Measurements from ENCODE around the gene LDAH. TPM values are rescaled to one million over a fixed set of nuclear protein-coding genes. Genes with fewer than 3 reads are reported as not detected.

The LDAH gene
- total and polyA plus RNA-seq, 2 donors (not counting 3 experiments of a cell fraction or from before 2014, with no cell fraction given), result 12.3 to 24.0 TPM

- Histone ChIP-seq H3K9ac (replicated peaks; ENCODE audit: extremely low read depth, insufficient read depth, low read length) (no peak overlapping the region), H3K36me3 (ENCODE audit: control insufficient read depth in 2 of 2, extremely low read depth in 1 of 2, insufficient read depth in 2 of 2, low read length in 2 of 2) (no peaks in the 10 kb centered on the region), H3K27me3 (ENCODE audit: control insufficient read depth in 2 of 2, insufficient read depth in 2 of 2, low read length in 2 of 2) (peaks cover 9 to 17% of the 10 kb centered on the region in 2 experiments), H3K4me2 (ENCODE audit: insufficient read depth, low read length) (no peak overlapping the region), H3K9me1 (replicated peaks; ENCODE audit: control insufficient read depth, extremely low read depth, insufficient read depth, low read length) (no peaks in the 10 kb centered on the region), H3K4me3 (replicated peaks in 1 of 3; ENCODE audit: insufficient read depth in 1 of 3, low read depth in 1 of 3, low read length in 3 of 3) (no peak overlapping the region), H2AFZ (ENCODE audit: low read depth, low read length) (no peak overlapping the region), H3K9me3 (replicated peaks; ENCODE audit: control insufficient read depth, insufficient read depth, low read length) (no peaks in the 10 kb centered on the region), H3K4me1 (ENCODE audit: control insufficient read depth, extremely low read depth, insufficient read depth, low read length) (peaks cover 10% of the 10 kb centered on the region), H4K20me1 (replicated peaks; ENCODE audit: control insufficient read depth, extremely low read depth, insufficient read depth, low read length) (no peaks in the 10 kb centered on the region), H3K79me2 (ENCODE audit: control insufficient read depth, insufficient read depth, low read length) (no peaks in the 10 kb centered on the region), H3K27ac (ENCODE audit: insufficient read depth, low read depth, low read length) (no peak overlapping the region)
- BruUV-seq (replicated peaks), result no TSS peak
- TF ChIP-seq JUN (IDR thresholded peaks at IDR 0.05; ENCODE audit: borderline replicate concordance, insufficient read depth, insufficient read length, low read depth), result no peak
- TF ChIP-seq CTCF (IDR thresholded peaks at IDR 0.05; ENCODE audit: extremely low read depth in 1 of 2, insufficient read depth in 1 of 2, low read depth in 1 of 2, low read length in 2 of 2), result no peak
- TF ChIP-seq POLR2AphosphoS5 (IDR thresholded peaks at IDR 0.05; ENCODE audit: insufficient read depth, low read depth, low read length), result no peak
- no peak for TF ChIP-seq POLR2A (IDR thresholded peaks at IDR 0.05; ENCODE audit: low read depth, low read length)
- no peak for TF ChIP-seq MYC (IDR thresholded peaks at IDR 0.05; ENCODE audit: low read depth, low read length)
- no peak for TF ChIP-seq EZH2 (IDR thresholded peaks at IDR 0.05; ENCODE audit: borderline replicate concordance, low read depth, low read length, severe bottlenecking)
- no peak for TF ChIP-seq FOS (IDR thresholded peaks at IDR 0.05; ENCODE audit: borderline replicate concordance, insufficient read depth, low read length)
- TF ChIP-seq MAX (IDR thresholded peaks at IDR 0.05; ENCODE audit: insufficient read depth, insufficient read length), result no peak
- no peak for TF ChIP-seq GATA2 (IDR thresholded peaks at IDR 0.05; ENCODE audit: insufficient read depth, insufficient read length, low read depth, low read length)
- intact Hi-C loops (cut with micrococcal nuclease), result no loop called here
- dilution Hi-C loops (cut with MboI; ENCODE audit: extremely low pct_ligation_motif_present, low sequenced_read_pairs), result no loop called here
- CTCF ChIA-PET, result interaction anchor here (1.2 to 3.5 kb wide), 5 partner anchors 9 to 273 kb away, joined by 3 to 22 read pairs (median 12); partner anchors contain the start of gene GDF7
- no peak for FAIRE-seq
- no peak for DNase-seq (ENCODE audit: low read depth, low spot score)
- POLR2A ChIA-PET, result interaction anchor here (3.3 kb wide), 1 partner anchor 205 kb away, joined by 12 read pairs; the partner anchor contains the start of gene RHOB
These were observed 170.8 kb downstream of the LDAH start for GRCh38 chr2:20652141-20652540.

Measured in endothelial cell of umbilical vein (primary cell).